Smooth muscle cell of bladder (primary cell): Measurements from ENCODE around the gene CCNB1. TPM values are rescaled to one million over a fixed set of nuclear protein-coding genes. Genes with fewer than 3 reads are reported as not detected.

ENCODE experiments used
- total RNA-seq: library from RNA; depleted of rRNA; stranded (reverse); fragments of >200 nt; gene quantifications from 2 replicates; pipeline ENCODE4 v1.2.3, GENCODE V29; 2014

Gene CCNB1
- 22.8 and 25.7 TPM in 2 replicates for total RNA-seq

GRCh38 chr5:69166686-69167492 is at the start of gene CCNB1:
Gene CCNB1, plus strand, starts transcription at chr5:69167150. Its CDS starts 113 bp downstream, at chr5:69167263.

GRCh38 chr5:69189162-69190086 is 22.5 kb downstream of the CCNB1 start, which contains the start of gene CENPH:
Gene CENPH, plus strand, starts transcription at chr5:69189583. Its CDS starts 52 bp downstream, at chr5:69189635.

Other genes with a start within 250 kb of the CCNB1 start
- gene SLC30A5, start 73.1 kb upstream of the CCNB1 start, total RNA-seq, result 78.9 and 95.8 TPM in 2 replicates
- gene CENPH, start 22.4 kb downstream of the CCNB1 start, total RNA-seq, result 3.8 and 7.3 TPM in 2 replicates
- gene CDK7, start 67.7 kb downstream of the CCNB1 start, total RNA-seq, result 57.4 and 63.0 TPM in 2 replicates
- 1.7 and 3.2 TPM in 2 replicates for gene CCDC125, start 165.7 kb downstream of the CCNB1 start, total RNA-seq
- gene AK6, start 202.4 kb downstream of the CCNB1 start, total RNA-seq, result 32.0 and 41.4 TPM in 2 replicates
- 78.8 and 97.0 TPM in 2 replicates for gene TAF9, start 202.4 kb downstream of the CCNB1 start, total RNA-seq
- gene RAD17, start 202.7 kb downstream of the CCNB1 start, total RNA-seq, result 14.9 and 17.0 TPM in 2 replicates
- 0.09 and 0.14 TPM in 2 replicates for gene MARVELD2, start 248.0 kb downstream of the CCNB1 start, total RNA-seq